Bronchus fibroblast of lung (primary cell): ENCODE results near the gene ABHD4. TPM values are rescaled to one million over a fixed set of nuclear protein-coding genes. Genes with fewer than 3 reads are reported as not detected.

Experiments used
- total RNA-seq: library from RNA; depleted of rRNA; stranded (reverse); fragments of >200 nt; gene quantifications from 2 replicates; pipeline ENCODE4 v1.2.3, GENCODE V29; 2015

The ABHD4 gene, protein sequence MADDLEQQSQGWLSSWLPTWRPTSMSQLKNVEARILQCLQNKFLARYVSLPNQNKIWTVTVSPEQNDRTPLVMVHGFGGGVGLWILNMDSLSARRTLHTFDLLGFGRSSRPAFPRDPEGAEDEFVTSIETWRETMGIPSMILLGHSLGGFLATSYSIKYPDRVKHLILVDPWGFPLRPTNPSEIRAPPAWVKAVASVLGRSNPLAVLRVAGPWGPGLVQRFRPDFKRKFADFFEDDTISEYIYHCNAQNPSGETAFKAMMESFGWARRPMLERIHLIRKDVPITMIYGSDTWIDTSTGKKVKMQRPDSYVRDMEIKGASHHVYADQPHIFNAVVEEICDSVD
- 12.4 and 12.8 TPM in 2 replicates for total RNA-seq

GRCh38 chr14:22598099-22598895, at the start of gene ABHD4:
Gene ABHD4 (plus strand): TSS chr14:22598300. CDS start chr14:22598307, 7 bp downstream.

DNA sequence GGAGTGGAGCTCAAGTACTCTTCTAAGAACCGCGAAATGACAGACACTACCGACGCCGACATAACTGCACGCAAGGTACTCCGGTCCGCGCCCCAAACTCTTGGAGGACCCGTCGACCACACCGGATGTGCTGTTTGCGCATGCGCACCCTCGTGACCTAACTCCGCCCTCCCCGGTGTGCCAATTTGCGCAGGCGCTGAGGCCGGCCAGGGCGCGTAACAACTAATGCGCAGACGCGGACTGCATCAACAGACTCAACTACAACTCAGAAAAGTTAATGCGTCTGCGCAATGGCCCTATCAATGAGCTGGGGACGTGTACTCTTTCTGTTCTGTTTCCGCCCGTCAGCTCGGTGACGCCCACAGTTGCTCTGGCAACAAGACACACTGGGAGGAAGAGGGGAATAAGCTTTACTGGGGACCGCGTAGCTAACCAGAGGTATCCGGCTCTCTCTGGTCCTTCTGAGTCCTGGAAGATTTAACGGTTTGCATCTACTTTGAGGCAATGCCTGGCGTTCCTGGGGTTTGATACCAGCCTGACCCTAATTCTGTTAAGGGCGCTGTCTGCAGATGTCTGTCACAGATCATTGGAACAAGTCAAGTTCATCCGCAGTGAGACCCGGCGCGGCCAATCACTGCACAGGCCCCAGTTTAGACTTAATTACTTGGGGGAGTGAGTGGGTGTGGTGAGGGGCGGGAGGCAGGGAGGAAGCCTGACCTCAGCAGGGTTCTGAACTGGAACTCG, 8.8 kb upstream of the ABHD4 start, which contains the start of gene DAD1:
TSS of gene DAD1 (minus strand) at position 129 of the 744 bp plus-strand sequence. CDS start at position 62, 67 bp downstream.

GRCh38 chr14:22644305-22644635, 46.2 kb downstream of the ABHD4 start, which contains the start of gene OR6J1:
Gene OR6J1 (minus strand): TSS chr14:22644352. CDS start chr14:22634811, 9,541 bp downstream.

Other genes with a start within 250 kb of the ABHD4 start
- gene DAD1, start 9.1 kb upstream of the ABHD4 start, total RNA-seq = 412 and 446 TPM in 2 replicates
- not detected in 2 replicates for gene OR6J1, start 46.1 kb downstream of the ABHD4 start, total RNA-seq
- gene OXA1L, start 168.4 kb downstream of the ABHD4 start, total RNA-seq = 104 and 132 TPM in 2 replicates
- gene SLC7A7, start 217.1 kb downstream of the ABHD4 start, total RNA-seq = 1.3 and 1.5 TPM in 2 replicates
- gene MRPL52, start 231.6 kb downstream of the ABHD4 start, total RNA-seq = 146 and 245 TPM in 2 replicates
- 226 and 239 TPM in 2 replicates for gene MMP14, start 238.3 kb downstream of the ABHD4 start, total RNA-seq